GM19351 (cell line): ENCODE results near the gene PEX11B.

Experiments
- ATAC-seq: cut with Tn5 transposase; IDR thresholded peaks from one replicate; pipeline ENCODE4 v1.9.1; 2021; ENCODE audit warnings: mild to moderate bottlenecking, moderate library complexity; ENCODE audit not compliant: unreplicated experiment

PEX11B gene

GRCh38 chr1:145877923-145878486 lies 40.5 kb downstream of the PEX11B start:
- no peak for ATAC-seq

DNA sequence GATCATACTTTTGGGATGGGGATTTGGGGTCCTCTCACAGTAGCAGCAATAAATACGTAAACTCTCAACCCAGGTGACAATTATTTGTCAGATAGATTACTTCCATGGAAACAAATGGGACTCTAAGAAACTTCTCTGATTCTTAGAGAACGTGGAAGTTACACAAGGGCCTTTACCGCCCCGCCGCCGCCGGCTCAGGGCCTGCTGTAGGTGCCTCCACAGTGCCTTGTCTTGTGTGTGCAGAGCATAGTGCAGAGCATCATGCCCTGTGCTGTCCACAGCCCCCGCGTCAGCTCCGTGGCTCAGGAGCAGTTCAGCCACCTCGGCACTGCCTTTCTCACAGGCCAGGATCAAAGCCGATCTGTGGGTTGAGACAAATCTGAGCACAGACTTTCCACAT lies 43.9 kb downstream of the PEX11B start:
- no peak for ATAC-seq

DNA sequence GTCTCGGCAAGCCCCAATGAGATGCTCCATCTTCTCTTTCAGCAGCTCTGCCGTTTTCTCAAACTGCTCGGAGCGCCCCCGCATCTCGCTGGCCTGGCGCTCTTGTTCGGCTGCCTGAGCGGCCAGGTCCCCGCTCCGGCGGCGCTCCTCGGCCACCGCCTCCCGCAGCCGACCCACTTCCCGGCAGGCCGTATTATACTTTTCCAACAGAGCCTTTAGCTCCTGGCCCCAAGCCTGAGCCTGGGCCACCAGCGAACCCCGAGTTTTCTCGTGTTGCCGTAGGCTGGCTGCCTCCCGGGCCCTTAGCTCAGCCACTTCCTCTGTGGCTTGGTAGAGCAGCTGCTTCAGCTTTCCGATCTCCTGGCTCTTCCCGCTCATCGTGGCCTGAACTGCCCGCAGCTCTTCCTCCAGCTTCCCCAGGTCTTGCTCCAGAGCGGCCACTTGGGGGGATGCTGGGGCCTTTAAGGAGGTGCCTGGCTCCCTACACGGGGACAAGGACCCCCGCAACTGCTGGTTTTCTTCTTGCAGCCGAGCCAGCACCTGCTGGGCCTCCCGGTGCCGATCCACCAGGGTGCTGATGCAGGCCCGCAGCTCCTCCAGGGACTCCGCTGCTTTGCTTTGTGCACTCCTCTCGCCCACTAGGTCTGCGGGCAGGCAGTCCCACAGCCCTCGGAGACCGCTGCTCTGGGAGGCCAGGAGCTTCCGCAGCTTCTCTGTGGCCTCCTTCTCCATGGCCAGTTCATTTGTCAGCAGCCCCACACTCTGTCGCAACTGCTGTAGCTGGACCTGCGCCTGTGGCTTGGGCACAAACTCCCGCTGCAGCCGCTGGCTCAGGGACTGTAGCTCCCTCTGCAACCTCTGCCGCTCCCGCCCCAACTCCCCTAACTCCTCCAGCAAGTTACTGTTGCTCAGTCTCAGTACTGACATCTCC lies 46.3 kb downstream of the PEX11B start:
- no peak for ATAC-seq

DNA sequence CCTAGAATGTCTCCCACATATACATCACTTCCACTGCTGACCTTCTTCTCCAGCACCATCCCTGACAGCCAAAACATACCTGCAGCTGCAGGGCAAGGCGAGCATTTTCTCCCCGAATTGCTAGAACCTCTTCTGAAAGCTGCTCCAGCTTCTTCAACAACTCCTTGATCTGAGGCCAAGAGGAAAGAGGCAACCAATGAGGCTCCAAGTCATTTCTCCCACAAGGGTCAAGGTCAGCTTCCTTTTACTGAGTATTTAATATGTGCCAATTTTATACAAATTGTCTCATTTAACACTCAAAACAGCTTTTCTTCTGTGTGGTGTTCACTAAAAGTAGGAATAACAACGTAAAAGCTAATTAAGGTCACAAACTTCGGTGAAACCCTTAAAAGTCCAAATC lies 50.3 kb downstream of the PEX11B start:
- ATAC-seq: no peak

DNA sequence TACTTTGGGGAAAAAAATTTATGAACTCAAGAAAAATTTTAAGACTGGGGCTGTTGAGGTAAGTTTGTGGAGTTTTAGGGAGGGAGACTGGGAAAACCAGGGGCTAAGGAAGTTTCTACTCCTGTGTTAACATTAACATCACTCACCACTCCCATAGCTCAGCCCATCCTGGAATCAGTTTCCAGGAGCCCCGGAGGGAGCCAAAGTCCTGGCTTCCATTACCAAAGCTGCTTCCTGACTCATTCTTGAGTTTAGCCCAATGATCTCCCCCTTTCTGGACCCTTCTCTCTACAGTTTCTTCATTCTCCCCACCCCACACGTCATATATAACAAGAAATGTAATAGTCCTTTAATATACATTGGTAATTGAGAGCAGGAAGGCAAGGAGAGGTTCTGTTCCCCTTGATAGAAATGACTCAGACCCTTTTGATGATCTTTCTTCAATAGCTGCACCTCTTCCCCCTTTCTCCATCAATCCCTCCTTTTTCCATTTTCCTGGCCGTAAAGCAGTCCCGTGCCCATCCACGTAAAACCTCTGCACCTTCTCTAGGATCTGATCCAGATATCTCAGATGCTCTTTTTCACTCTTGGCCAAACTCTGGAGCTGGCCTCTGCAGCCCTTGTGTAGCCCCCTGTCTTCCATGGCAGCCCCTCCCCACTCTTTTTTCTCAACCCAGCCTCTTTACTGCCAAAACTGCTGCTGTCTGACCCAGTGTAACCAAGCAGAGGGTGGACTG lies 55.1 kb downstream of the PEX11B start:
- no peak for ATAC-seq
